Medulla oblongata (tissue), 1 donor: Measurements from ENCODE around the gene SPATA16.

Source experiments
- DNase-seq: peaks from one replicate; pipeline ENCODE4 v3.0.0-alpha.2; 2015; ENCODE audit errors: extremely low spot score

The SPATA16 gene

DNA sequence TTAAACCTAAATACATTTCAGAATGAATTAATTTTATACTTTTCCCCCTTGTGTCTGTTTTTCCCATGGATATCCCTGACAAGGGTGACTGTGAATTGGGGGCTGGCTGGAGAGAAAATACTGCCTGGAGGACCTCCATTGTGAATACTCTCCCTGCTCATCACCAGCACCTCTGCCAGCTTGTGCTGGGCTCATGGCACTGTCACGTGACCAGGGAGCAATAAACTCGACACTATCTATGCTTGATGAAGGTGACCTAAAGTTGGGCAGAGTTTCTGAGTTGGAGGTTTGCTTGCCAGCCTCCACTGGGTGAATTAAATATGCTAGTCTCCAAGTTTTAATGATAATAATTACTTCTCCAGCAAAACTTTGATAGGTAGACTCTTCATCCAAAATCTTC is 189.5 kb downstream of the SPATA16 start:
- no peak for DNase-seq

- DNase-seq = no peak
Observed at GRCh38 chr3:172946061-172946460, 195.0 kb downstream of the SPATA16 start.

- DNase-seq = no peak
Observed at GRCh38 chr3:172939651-172940293, 201.3 kb downstream of the SPATA16 start.

DNA sequence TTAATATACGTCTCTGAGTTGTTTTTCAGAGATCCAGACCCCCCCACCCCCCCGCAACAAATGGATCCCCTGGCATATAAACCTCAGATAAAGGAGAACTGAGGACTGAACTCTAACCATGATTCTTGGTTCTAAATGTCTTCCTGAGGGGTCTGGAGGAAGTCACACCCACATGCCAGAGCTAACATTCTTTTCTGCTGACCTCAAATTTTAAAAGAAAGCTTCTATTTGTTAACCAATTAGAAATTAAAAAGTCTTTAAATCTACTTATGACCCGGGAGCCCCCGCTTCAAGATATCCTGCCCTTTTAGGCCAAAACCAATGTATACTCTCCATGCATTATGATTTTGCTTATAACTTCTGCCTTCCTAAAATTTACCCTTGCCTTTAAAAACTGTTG is 202.2 kb downstream of the SPATA16 start:
- DNase-seq = no peak

- no peak for DNase-seq
Observed at GRCh38 chr3:172931746-172932285, 209.2 kb downstream of the SPATA16 start.

DNA sequence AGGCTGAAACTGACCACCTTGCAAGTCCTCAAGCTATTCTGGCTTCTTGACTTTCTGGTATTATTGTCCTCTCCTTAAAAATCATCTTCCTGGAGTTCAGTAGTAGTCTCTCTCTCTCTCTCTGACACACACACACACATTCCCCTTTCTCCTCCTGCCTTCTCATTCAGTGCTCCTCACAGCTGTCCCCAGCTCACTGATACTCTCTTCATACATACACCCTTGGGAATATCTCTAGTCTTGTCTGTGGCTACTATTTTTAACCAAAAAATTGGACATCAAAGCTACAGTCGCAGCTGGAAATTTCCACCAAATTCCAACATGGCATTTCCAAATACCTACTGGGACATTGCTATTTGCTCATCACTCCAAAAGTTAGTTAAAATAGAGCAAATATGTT is 211.6 kb downstream of the SPATA16 start:
- no peak for DNase-seq

DNA sequence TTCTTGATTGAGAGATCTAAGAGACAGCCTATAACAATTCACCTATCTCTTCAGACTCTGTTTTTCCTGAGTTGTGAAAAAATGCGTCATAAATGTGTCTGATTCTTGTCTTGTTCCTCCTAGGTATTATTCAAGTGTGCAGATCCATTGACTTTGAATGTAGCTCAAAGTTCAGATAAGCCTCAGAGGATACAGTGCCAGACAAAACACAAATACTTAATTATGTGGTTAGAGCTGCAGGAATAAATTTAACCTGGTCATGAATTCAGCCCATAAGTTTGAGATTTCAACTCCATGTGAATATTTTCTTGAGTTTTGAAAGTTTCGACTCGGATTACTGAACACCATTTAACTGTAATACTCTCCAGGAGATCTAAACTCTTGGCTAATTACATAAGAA is 216.5 kb downstream of the SPATA16 start:
- DNase-seq = no peak

DNA sequence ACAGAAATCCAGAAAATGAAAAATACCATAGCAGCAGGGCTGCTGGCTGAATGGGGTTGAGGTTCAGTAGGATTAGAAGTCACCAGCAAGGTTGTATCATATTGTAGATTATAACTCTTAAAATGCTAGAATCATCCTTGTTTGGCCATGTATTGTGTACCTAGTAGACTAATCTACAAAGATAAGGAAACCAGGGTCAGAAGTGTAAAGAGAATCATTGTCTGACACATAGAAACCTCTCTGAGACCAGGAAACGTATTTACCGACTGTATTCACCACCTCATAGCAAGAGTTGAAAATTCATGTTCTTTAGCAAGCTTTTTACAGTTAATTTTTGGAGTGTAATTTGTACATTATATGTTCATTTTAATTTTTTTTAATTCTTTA is 221.7 kb downstream of the SPATA16 start:
- no peak for DNase-seq

DNA sequence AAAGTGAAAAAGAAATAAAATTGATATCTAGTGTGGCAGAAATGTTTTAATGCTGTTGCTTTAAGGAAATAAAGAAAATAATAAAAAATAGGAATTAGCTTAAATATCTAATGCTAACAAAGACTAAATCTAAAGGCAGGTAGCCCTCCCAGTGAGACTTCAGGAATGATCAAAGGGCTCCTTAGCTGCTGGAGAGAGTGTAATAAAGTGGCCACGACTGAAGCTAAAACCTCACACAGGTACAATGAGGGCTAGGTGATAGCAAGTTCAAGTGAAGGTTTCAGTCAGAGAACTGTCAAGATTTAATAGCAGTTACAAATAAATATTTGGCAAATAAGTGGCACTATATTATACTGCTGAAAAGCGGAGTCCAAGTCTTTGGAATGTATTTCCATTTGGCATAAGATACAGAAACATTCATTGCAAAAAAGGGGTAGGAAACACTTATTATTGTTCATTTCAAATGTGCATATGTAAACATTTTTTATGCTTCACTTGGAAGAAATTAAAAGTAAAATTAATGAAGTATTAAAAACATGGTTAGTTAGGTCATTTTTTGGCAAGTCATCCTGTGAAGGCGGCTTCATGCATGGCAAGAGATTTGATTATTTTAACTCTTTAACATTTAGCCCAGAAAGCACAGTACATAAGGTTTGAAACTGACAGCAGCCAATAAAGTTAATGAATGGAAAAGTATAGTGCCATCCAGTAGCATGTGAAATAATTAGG is 222.3 kb downstream of the SPATA16 start:
- no peak for DNase-seq

DNA sequence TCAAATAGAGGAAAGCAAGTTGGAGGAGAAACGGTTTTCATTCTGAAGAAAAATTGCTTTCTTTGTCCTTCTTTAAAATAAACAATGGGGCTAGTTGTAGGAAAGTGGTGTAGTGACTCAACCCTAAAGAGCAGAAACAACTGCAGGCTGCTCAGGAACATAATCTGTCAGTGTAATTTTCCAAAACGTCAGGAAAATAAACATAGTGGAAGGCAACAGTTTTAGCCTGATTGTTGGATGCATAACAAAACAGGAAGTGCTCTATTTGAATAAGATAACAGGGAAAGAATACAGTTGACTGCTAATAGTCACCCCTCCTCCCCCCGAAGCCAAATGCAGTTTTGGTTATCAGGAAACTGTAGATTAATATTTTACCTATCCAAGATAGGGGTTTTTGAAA is 222.9 kb downstream of the SPATA16 start:
- DNase-seq = peak; percentile 44

DNA sequence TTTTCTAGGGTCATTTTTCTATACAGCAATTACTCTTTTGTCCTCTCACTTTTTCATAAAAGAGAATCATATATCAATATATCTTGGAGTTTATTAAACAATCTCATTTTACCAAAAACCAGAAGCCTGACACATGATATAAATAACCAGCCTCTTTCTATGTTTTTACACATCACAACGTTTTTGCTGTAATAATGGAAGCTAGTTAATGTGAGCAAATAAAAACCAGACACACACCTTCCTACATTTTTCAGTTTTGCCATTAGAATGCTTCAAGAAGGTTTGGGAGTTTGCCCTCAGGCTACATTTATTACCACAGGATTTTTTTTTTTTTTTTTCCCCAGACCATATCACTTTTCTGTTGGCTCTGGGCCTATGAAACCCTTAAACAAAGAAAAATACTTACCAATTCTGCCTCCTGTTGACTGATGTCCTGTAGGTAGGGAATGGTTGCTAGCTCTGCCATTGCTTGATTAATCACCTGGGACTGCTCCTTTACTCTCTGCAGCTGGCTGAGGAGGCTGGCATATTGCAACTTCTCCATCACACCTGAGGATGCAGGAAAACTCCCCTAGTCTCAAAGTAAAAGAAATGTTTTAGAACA is 225.0 kb downstream of the SPATA16 start:
- no peak for DNase-seq

- no peak for DNase-seq
Observed at GRCh38 chr3:172914854-172915253, 226.2 kb downstream of the SPATA16 start.

DNA sequence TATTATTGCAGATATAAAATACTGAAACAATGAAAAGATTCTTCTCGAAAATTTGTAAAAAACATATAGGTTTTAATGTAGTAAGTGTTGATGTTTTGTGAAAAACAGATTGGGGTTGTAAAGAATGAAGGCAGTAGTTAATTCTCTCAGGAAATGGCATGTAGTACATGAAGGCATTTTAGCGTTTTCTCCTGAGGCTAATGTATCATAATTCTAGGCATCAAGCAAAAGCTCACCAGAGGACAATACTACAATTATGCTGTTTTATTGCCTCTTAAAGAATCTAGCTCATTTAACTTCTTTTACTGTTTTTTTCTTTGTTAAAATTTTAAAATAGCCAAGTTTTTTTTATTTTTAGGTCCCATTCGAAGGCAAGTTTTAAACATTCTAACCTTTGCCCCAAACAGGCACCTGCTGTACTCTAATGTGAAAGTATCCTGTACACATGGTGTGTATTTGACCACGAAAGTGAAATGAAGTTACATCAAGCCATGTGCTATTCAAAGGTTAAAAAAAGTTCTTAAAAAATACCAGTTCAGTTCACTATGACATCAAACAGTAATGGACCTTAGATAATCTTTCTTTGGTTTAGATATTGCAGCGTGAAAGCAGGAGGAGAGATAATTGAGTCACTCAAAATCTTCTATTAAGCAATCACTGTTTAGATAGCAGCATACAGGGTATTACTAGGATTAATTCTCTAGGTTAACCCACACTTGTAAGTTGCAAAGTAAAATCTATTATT is 227.0 kb downstream of the SPATA16 start:
- no peak for DNase-seq

- no peak for DNase-seq
Observed at GRCh38 chr3:172911142-172911541, 229.9 kb downstream of the SPATA16 start.

GRCh38 chr3:172908771-172909270 is 232.2 kb downstream of the SPATA16 start:
- no peak for DNase-seq

DNA sequence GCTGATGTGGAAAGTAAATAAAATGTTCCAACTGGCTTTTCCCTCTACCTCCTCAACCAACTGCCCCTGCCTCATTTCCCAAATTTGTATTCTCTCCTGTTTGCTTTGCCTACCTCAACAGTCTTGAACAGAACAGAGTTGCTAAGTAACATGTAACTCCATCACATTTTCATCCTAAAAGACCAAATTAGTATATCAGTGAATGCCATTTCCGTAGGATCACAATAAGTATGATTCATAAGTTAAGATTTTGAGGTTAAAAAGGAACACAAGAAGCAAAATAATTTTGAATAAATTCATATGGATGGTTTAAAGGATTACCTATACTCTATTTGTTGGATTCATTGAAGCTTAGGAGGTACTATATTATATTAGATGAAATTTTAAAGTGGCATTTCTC is 235.6 kb downstream of the SPATA16 start:
- DNase-seq = no peak

DNA sequence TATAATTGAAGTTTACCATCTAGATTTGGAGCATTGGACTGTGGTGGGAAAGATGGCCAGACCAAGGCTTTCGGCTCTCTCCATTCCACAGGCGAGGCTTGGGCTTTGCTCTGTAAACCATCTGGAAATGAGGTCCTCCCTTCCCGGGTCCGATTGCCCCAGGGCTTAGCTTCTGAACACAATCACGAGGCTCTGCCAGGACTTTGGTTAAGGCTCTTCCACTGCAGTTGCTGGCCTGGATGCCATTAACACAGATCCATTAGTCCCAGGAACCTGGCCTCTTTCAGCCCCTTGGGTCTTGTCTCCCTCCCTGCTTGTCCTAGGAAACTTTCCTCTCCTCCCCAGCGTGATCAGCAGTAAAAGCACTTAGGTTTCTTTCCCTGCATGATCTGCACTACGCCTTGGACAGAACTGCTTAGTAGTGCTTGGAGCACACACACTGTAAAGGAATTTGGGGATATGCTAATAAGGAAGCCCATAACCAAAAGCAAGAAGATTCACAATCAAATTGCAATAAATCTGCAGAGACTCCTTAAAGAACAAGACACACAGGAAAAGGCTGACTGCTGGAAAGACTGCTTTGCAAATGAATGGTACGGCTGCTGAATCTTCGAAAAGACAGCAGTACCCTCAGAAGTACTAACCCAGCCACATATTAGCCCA is 236.2 kb downstream of the SPATA16 start:
- DNase-seq = no peak

GRCh38 chr3:172903642-172904320 is 237.3 kb downstream of the SPATA16 start:
- no peak for DNase-seq

DNA sequence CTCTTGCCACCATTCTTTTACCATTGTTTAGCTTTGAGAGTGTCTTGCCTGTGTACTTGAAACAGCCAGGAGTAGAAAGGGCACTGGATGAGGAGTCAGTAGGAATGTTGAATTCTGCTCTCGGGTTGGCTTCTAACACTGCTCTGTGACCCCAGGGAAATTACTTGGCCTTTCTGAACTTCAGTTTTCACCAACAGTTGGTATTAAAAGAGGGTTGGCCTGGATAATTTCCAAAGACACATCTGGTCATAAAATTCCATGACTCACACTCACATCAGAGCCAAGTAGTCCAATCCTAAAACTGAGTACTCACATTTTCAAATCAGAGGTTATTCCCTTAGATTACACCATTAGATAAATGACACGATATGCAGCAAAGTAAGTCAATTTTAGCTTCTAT is 248.9 kb downstream of the SPATA16 start:
- no peak for DNase-seq

- no peak for DNase-seq
Observed at GRCh38 chr3:172885704-172886103, 255.3 kb downstream of the SPATA16 start.

DNA sequence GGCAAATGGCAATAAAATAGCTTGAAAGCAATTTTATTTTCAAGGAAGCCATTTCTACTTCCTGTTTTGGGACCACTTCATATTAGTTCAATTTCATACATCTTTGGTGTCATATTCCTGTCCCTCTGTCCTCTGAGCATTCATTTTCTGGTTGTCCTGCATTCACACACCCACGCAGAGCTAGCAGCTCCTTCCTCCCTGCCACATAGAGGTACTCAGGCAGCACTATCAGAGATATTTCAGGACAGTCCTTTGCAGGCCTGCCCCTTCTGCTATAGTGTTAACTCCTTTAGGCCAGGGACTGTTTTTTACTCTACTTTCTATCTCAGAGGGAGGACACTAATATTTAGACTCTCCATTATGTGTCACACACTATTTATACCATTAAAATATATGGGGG is 258.5 kb downstream of the SPATA16 start:
- DNase-seq = no peak
